IMR-90 (cell line): Measurements from ENCODE around the gene CFAP299. TPM values are rescaled to one million over a fixed set of nuclear protein-coding genes. Genes with fewer than 3 reads are reported as not detected.

Experiments
- ATAC-seq: fragments of 200-7000 bp; cut with Tn5 transposase; 2 replicates; pipeline ENCODE4 v1.9.1; 2020; ENCODE audit warnings: low read depth, mild to moderate bottlenecking, moderate library complexity
- BruUV-seq: library from RNA; stranded (reverse); fragments of 400-500 nt; replicated peaks from 2 replicates; lab custom pipeline; 2021; lab: Mats Ljungman, UMichigan
- CTCF ChIA-PET: fragments of 300-600 bp; formaldehyde crosslinking; extraction: SDS; loops from one replicate; lab custom pipeline; 2021; ENCODE audit warnings: antibody characterized with exemption; lab: Yijun Ruan, JAX
- POLR2A ChIA-PET: fragments of 300-600 bp; sonication (Branson Sonifier 250); formaldehyde crosslinking; loops from one replicate; lab custom pipeline; 2022; ENCODE audit warnings: antibody characterized with exemption; ENCODE audit not compliant: unreplicated experiment; lab: Charles Lee
- DNase-seq: peaks from one replicate; pipeline ENCODE4 v3.0.0; 2013
- H2AFZ ChIP-seq: replicated peaks from 2 replicates; pipeline ENCODE3; 2013; ENCODE audit warnings: low read length, mild to moderate bottlenecking; ENCODE audit not compliant: poor library complexity
- H2AK5ac ChIP-seq: 2 replicates; pipeline ENCODE4 v1.6.1; 2013; ENCODE audit warnings: low read depth, low read length, inconsistent platforms
- H2AK9ac ChIP-seq: replicated peaks from 2 replicates; pipeline ENCODE3; 2013; ENCODE audit warnings: mild to moderate bottlenecking, low read depth, low read length, moderate library complexity; ENCODE audit not compliant: poor library complexity
- H2BK120ac ChIP-seq: 2 replicates; pipeline ENCODE4 v1.6.1; 2013; ENCODE audit warnings: low read depth, low read length, inconsistent platforms
- H2BK15ac ChIP-seq: 3 replicates; pipeline ENCODE4 v1.6.1; 2013; ENCODE audit warnings: low read depth, low read length, inconsistent platforms
- H2BK20ac ChIP-seq: 2 replicates; pipeline ENCODE4 v1.6.1; 2013; ENCODE audit warnings: low read depth, mild to moderate bottlenecking, inconsistent platforms, low read length, moderate library complexity
- H2BK5ac ChIP-seq: 2 replicates; pipeline ENCODE4 v1.6.1; 2013; ENCODE audit warnings: mild to moderate bottlenecking, low read depth, low read length, inconsistent platforms; ENCODE audit not compliant: poor library complexity, severe bottlenecking
- H3K14ac ChIP-seq: replicated peaks from 2 replicates; pipeline ENCODE4 v1.6.1; 2013; ENCODE audit warnings: low read depth, low read length, inconsistent platforms
- H3K18ac ChIP-seq: 2 replicates; pipeline ENCODE4 v1.6.1; 2013; ENCODE audit warnings: low read depth, low read length, control low read depth
- H3K23ac ChIP-seq: 2 replicates; pipeline ENCODE4 v1.6.1; 2013; ENCODE audit warnings: low read depth, low read length, inconsistent platforms
- H3K27ac ChIP-seq: 2 replicates; pipeline ENCODE4 v1.5.1; 2013; ENCODE audit warnings: mild to moderate bottlenecking, control low read depth, low read length; ENCODE audit not compliant: insufficient read depth
- H3K27me3 ChIP-seq: 2 replicates; pipeline ENCODE4 v1.6.1; 2013; ENCODE audit warnings: low read length; ENCODE audit not compliant: control insufficient read depth, insufficient read depth
- H3K36me3 ChIP-seq: 2 replicates; pipeline ENCODE4 v1.6.1; 2013; ENCODE audit warnings: low read length, mixed read lengths; ENCODE audit not compliant: control insufficient read depth, insufficient read depth
- H3K4ac ChIP-seq: 2 replicates; pipeline ENCODE4 v1.6.1; 2013; ENCODE audit warnings: low read depth, low read length, inconsistent platforms
- H3K4me1 ChIP-seq: 2 replicates; pipeline ENCODE4 v1.6.1; 2013; ENCODE audit warnings: low read length, mixed read lengths; ENCODE audit not compliant: control insufficient read depth, insufficient read depth
- H3K4me2 ChIP-seq: 2 replicates; pipeline ENCODE4 v1.6.1; 2013; ENCODE audit warnings: low read depth, mild to moderate bottlenecking, control low read depth, low read length, moderate library complexity
- H3K4me3 ChIP-seq: 2 replicates; pipeline ENCODE4 v1.5.1; 2013; ENCODE audit warnings: low read depth, mild to moderate bottlenecking, control low read depth, low read length, moderate library complexity; ENCODE audit not compliant: insufficient read depth
- H3K56ac ChIP-seq: 2 replicates; pipeline ENCODE4 v1.6.1; 2013; ENCODE audit warnings: low read length, inconsistent platforms; ENCODE audit not compliant: insufficient read depth; ENCODE audit errors: extremely low read depth
- H3K79me1 ChIP-seq, 2 experiments: 2 replicates each; pipeline ENCODE4 v1.6.1; 2013; ENCODE audit warnings: low read length in 2 of 2, inconsistent platforms in 1 of 2, low read depth in 1 of 2
- H3K9ac ChIP-seq: 2 replicates; pipeline ENCODE4 v1.6.1; 2013; ENCODE audit warnings: low read depth, low read length, control low read depth
- H3K9me1 ChIP-seq: 2 replicates; pipeline ENCODE4 v1.6.1; 2013; ENCODE audit warnings: low read length, inconsistent platforms; ENCODE audit not compliant: insufficient read depth
- H3K9me3 ChIP-seq: 2 replicates; pipeline ENCODE4 v1.6.1; 2013; ENCODE audit warnings: low read length; ENCODE audit not compliant: control insufficient read depth, insufficient read depth
- H4K20me1 ChIP-seq: 2 replicates; pipeline ENCODE4 v1.6.1; 2013; ENCODE audit warnings: low read length, inconsistent platforms; ENCODE audit not compliant: insufficient read depth
- H4K5ac ChIP-seq: 2 replicates; pipeline ENCODE4 v1.6.1; 2013; ENCODE audit warnings: mild to moderate bottlenecking, low read depth, low read length, control low read depth
- H4K8ac ChIP-seq, 2 experiments: 2 replicates each; pipeline ENCODE4 v1.6.1; 2013; ENCODE audit warnings: low read depth in 2 of 2, low read length in 2 of 2, control low read depth in 1 of 2, inconsistent platforms in 1 of 2
- H4K91ac ChIP-seq: 2 replicates; pipeline ENCODE4 v1.6.1; 2013; ENCODE audit warnings: low read depth, low read length, inconsistent platforms; ENCODE audit not compliant: insufficient read depth
- CEBPB ChIP-seq: IDR thresholded peaks from 2 replicates; pipeline ENCODE4 v1.6.1; 2012; ENCODE audit warnings: low read depth, low read length, improper control_type of control experiment
- dilution Hi-C: fragments of 300-500 bp; cut with HindIII; formaldehyde crosslinking; loops from one replicate; pipeline ENCODE4 v1.14.3; 2018; ENCODE audit warnings: low sequenced_read_pairs; ENCODE audit not compliant: unreplicated experiment
- in situ Hi-C: fragments of 300-500 bp; cut with MboI; formaldehyde crosslinking; loops from 3 replicates; pipeline ENCODE4 v1.14.3; 2019; ENCODE audit warnings: low sequenced_read_pairs, inconsistent platforms, mixed read lengths
- intact Hi-C: fragments of 100-400 bp; cut with micrococcal nuclease; formaldehyde crosslinking; loops from 2 replicates; pipeline ENCODE4 v1.10.0; 2022
- polyA plus RNA-seq, 3 experiments: library from polyadenylated mRNA; depleted of rRNA; stranded (reverse); fragments of >200 nt; gene quantifications; 2 replicates each; pipeline ENCODE4 v1.2.3, GENCODE V29; 2012; ENCODE audit warnings: low replicate concordance in 1 of 3
- total RNA-seq: library from RNA; depleted of rRNA; stranded (reverse); fragments of >200 nt; gene quantifications from 2 replicates; pipeline ENCODE4 v1.2.3, GENCODE V29; 2012

CFAP299 gene
- total and polyA plus RNA-seq, 2 of the 4 experiments (the other 2 are of a cell fraction) = 1.0 to 1.1 TPM

GRCh38 chr4:80903020-80903419, 567.5 kb downstream of the CFAP299 start:
- Histone ChIP-seq H3K4ac (no peak overlapping the region), H4K5ac (no peak overlapping the region), H4K8ac (no peak overlapping the region), H2AK9ac (no peak overlapping the region), H3K18ac (no peak overlapping the region), H4K91ac (no peak overlapping the region), H4K20me1 (no peaks in the 10 kb centered on the region), H3K36me3 (no peaks in the 10 kb centered on the region), H2BK15ac (no peak overlapping the region), H2BK120ac (no peak overlapping the region), H3K4me3 (no peak overlapping the region), H2BK5ac (no peak overlapping the region), H3K27ac (no peak overlapping the region), H3K9me3 (no peaks in the 10 kb centered on the region), H3K14ac (no peak overlapping the region), H3K9ac (no peak overlapping the region), H3K23ac (no peak overlapping the region), H3K4me2 (no peak overlapping the region), H3K9me1 (no peaks in the 10 kb centered on the region), H2AK5ac (no peak overlapping the region), H2AFZ (no peak overlapping the region), H3K56ac (no peak overlapping the region), H3K27me3 (no peaks in the 10 kb centered on the region), H2BK20ac (no peak overlapping the region), H3K4me1 (no peaks in the 10 kb centered on the region), H3K79me1 (no peaks in the 10 kb centered on the region)
- TF ChIP-seq CEBPB = no peak
- BruUV-seq = no TSS peak
- dilution Hi-C loops (no loop called here), in situ Hi-C loops (no loop called here), intact Hi-C loops (no loop called here)
- no peak for ATAC-seq
- ChIA-PET POLR2A (no interaction called here), CTCF (no interaction called here)
- peak; percentile 1 for DNase-seq
